ENCODE measurements around the gene LONRF3.

DNA sequence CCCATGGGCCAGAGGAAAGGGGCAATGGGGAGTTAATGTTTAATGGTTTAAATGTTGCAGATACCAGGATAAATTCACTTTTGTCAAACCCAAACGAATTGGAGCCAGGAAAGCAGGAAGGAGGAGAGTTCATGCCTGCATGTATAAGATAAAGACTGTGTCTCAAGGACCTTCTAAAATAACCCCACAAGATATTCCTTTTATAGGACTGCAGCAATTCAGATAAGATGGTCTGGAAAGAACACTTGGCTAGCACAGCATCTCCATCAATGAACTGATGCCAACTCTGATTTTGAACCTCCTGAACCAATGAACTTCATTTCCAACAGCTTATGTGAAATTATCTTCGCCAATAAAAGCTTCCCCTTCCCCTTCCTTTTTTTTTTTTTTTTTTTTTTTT, 31.3 kb upstream of the LONRF3 start:
- no peak for TF ChIP-seq EZH2 (IDR thresholded peaks at IDR 0.05; ENCODE audit: borderline replicate concordance)
- TF ChIP-seq, protein P1, sequence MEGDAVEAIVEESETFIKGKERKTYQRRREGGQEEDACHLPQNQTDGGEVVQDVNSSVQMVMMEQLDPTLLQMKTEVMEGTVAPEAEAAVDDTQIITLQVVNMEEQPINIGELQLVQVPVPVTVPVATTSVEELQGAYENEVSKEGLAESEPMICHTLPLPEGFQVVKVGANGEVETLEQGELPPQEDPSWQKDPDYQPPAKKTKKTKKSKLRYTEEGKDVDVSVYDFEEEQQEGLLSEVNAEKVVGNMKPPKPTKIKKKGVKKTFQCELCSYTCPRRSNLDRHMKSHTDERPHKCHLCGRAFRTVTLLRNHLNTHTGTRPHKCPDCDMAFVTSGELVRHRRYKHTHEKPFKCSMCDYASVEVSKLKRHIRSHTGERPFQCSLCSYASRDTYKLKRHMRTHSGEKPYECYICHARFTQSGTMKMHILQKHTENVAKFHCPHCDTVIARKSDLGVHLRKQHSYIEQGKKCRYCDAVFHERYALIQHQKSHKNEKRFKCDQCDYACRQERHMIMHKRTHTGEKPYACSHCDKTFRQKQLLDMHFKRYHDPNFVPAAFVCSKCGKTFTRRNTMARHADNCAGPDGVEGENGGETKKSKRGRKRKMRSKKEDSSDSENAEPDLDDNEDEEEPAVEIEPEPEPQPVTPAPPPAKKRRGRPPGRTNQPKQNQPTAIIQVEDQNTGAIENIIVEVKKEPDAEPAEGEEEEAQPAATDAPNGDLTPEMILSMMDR (IDR thresholded peaks at IDR 0.05; ENCODE audit: poor library complexity): no peak
